ENCODE data around the gene OLFM2.
"Not testable (repeated sequence)": the region's sequence is repeated elsewhere in the genome, so short reads cannot be mapped to it uniquely, and the experiment has no call there.

The OLFM2 gene

GRCh38 chr19:9936326-9937000 lies at the start of gene OLFM2:
TSS of gene OLFM2 (minus strand) at chr19:9936515. CDS start at chr19:9936366, 149 bp downstream.
- DNase-seq = no peak

- no peak for DNase-seq
Measured at GRCh38 chr19:9981406-9982260, 45.3 kb upstream of the OLFM2 start.

- no peak for DNase-seq
Measured at GRCh38 chr19:9972103-9972502, 35.8 kb upstream of the OLFM2 start.

- DNase-seq = no peak
Measured at GRCh38 chr19:9971166-9971897, 35.0 kb upstream of the OLFM2 start.

GRCh38 chr19:9970481-9970880 lies 34.2 kb upstream of the OLFM2 start:
- DNase-seq = no peak

GRCh38 chr19:9969688-9969975 lies 33.3 kb upstream of the OLFM2 start:
- no peak for DNase-seq

- DNase-seq = no peak
Measured at GRCh38 chr19:9968820-9969687, 32.7 kb upstream of the OLFM2 start.

GRCh38 chr19:9967326-9967725 lies 31.0 kb upstream of the OLFM2 start:
- DNase-seq = no peak

GRCh38 chr19:9966448-9966847 lies 30.1 kb upstream of the OLFM2 start:
- no peak for DNase-seq

GRCh38 chr19:9966024-9966423 lies 29.7 kb upstream of the OLFM2 start:
- no peak for DNase-seq

GRCh38 chr19:9962623-9963290 lies 26.4 kb upstream of the OLFM2 start:
- no peak for DNase-seq

- no peak for DNase-seq
Measured at GRCh38 chr19:9961103-9961502, 24.8 kb upstream of the OLFM2 start.

GRCh38 chr19:9958379-9958821 lies 22.1 kb upstream of the OLFM2 start:
- DNase-seq = no peak

GRCh38 chr19:9956956-9957355 lies 20.6 kb upstream of the OLFM2 start:
- no peak for DNase-seq

GRCh38 chr19:9953802-9954542 lies 17.7 kb upstream of the OLFM2 start:
- no peak for DNase-seq

- no peak for DNase-seq
Measured at GRCh38 chr19:9952276-9952675, 16.0 kb upstream of the OLFM2 start.

- DNase-seq = no peak
Measured at GRCh38 chr19:9947441-9947840, 11.1 kb upstream of the OLFM2 start.

GRCh38 chr19:9946528-9947125 lies 10.3 kb upstream of the OLFM2 start:
- not testable (repeated sequence) for DNase-seq

- no peak for DNase-seq
Measured at GRCh38 chr19:9945319-9945966, 9.1 kb upstream of the OLFM2 start.

GRCh38 chr19:9943744-9944143 lies 7.4 kb upstream of the OLFM2 start:
- DNase-seq = no peak
